Endothelial cell of umbilical vein (primary cell): ENCODE data around the gene ORAI3.

ENCODE experiments used
- CTCF ChIP-seq, 2 donors: IDR thresholded peaks; 1 replicate in 1 of 2; 2 replicates in 1 of 2; pipeline ENCODE4 v1.5.1; 2011; ENCODE audit warnings: low read length in 2 of 2, mild to moderate bottlenecking in 2 of 2, moderate library complexity in 2 of 2, control low read depth in 1 of 2, inconsistent platforms in 1 of 2, low read depth in 1 of 2; ENCODE audit not compliant: insufficient read depth in 1 of 2; ENCODE audit errors: extremely low read depth in 1 of 2
- EZH2 ChIP-seq: IDR thresholded peaks from 2 replicates; pipeline ENCODE4 v1.6.1; 2012; ENCODE audit warnings: borderline replicate concordance, low read depth, mild to moderate bottlenecking, moderate library complexity, low read length, inconsistent platforms; ENCODE audit not compliant: severe bottlenecking
- POLR2AphosphoS5 ChIP-seq: IDR thresholded peaks from 2 replicates; pipeline ENCODE4 v1.6.1; 2012; ENCODE audit warnings: low read depth, mild to moderate bottlenecking, control low read depth, low read length, moderate library complexity; ENCODE audit not compliant: insufficient read depth

- TF ChIP-seq CTCF (IDR thresholded peaks at IDR 0.05; ENCODE audit: extremely low read depth in 1 of 2, insufficient read depth in 1 of 2, low read depth in 1 of 2, low read length in 2 of 2) = no peak
- TF ChIP-seq POLR2AphosphoS5 = no peak
- no peak for TF ChIP-seq EZH2
Measured at GRCh38 chr16:30972872-30973271, 24.0 kb downstream of the ORAI3 start.
